ENCODE measurements around the gene EXOC1L. TPM values are rescaled to one million over a fixed set of nuclear protein-coding genes. Genes with fewer than 3 reads are reported as not detected.

Gene EXOC1L
- total and polyA plus RNA-seq, 12 donors = 0.12 TPM; not detected in 11

DNA sequence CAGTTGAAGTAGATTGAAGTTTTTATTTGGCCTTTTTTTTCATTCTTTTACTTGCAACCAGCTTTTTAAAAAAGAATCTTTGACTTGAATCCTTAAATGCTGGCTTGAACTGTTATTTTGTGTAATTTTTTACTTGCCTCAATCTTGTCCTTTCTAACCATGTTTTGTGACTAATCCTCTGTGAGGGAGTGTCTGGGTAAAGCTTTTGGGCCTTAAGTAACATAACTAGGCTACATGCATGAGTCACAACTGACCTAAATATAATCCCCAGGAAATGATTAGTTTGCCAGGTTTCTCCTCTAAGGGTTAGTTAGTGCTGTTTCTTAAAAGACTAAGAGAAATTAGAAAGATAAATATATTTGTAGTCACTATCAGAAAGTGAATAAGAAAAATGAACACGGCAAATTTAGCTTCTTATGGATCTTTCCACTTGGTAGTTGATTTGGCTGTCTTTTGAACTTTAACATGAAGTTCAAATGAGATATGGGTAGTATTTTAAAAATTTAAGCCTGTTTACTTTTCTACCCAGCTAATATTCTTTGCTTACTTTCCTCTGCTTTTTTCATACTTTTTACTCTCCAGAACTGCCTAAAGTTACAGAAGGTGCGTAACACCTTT is 46.8 kb downstream of the EXOC1L start:
- Histone ChIP-seq H3K27me3 (no peaks in the 10 kb centered on the region), H3K27ac (peak overlapping the region in 7 of 10 donors; percentile 36 to 77 (median 66)), H3K4me3 (peak overlapping the region in 1 of 10 donors; percentile 2), H3K9me3 (no peaks in the 10 kb centered on the region), H3K36me3 (peaks cover 0 to 80% (median 31%) of the 10 kb centered on the region in 9 donors), H3K4me1 (peaks cover 0 to 27% (median 20%) of the 10 kb centered on the region in 9 donors)
- WGBS, 2 donors = 47 to 61% methylated on average over 2 of the region's 2 CpGs
- DNase-seq (no peak), ATAC-seq (peak; percentile 79 to 98 (median 96))
- TF ChIP-seq, protein P1, sequence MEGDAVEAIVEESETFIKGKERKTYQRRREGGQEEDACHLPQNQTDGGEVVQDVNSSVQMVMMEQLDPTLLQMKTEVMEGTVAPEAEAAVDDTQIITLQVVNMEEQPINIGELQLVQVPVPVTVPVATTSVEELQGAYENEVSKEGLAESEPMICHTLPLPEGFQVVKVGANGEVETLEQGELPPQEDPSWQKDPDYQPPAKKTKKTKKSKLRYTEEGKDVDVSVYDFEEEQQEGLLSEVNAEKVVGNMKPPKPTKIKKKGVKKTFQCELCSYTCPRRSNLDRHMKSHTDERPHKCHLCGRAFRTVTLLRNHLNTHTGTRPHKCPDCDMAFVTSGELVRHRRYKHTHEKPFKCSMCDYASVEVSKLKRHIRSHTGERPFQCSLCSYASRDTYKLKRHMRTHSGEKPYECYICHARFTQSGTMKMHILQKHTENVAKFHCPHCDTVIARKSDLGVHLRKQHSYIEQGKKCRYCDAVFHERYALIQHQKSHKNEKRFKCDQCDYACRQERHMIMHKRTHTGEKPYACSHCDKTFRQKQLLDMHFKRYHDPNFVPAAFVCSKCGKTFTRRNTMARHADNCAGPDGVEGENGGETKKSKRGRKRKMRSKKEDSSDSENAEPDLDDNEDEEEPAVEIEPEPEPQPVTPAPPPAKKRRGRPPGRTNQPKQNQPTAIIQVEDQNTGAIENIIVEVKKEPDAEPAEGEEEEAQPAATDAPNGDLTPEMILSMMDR (IDR thresholded peaks at IDR 0.05) = no peak
- intact Hi-C loops (cut with DNase I) = loop anchor here in 3 of 10 donors (5.0 to 10.0 kb wide), 4 partner anchors 322 to 522 kb away; partner anchors contain the start of genes CLOCK (in 2 of the 3) and SRD5A3 (in 2 of the 3)

DNA sequence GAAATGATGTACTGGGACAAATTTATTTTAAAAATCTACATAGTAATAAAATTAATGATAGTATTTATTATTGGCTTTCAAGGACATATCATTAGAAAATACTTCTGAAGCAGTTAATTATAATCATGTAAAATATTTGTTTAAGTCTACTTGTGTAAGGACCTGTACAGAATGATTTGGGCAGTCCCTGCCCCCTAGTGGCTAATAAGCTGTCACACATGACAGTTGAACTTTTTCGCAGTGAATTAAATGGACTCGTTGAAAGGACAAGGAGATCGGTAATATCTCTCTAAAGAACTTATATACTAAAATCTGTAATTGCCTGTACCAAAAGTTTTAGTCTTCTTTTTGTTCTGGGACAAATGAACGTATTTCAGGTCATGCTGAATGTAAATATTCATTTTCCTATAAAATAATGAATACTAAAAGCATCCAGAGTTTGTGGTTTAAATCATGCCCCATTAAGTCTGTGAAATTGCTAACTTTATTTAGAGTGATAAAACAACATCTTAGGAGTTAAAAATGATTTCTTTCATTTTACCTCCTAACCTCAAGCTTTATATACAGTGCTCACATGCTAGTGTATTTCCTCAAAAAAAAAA is 47.5 kb downstream of the EXOC1L start:
- TF ChIP-seq, protein P1 (IDR thresholded peaks at IDR 0.05) = peak; percentile 65 to 95 (median 88)
- Histone ChIP-seq H3K27me3 (no peaks in the 10 kb centered on the region), H3K36me3 (peaks cover 0 to 80% (median 35%) of the 10 kb centered on the region in 9 donors), H3K27ac (peak overlapping the region in 6 of 10 donors; percentile 36 to 77 (median 61)), H3K4me1 (peaks cover 0 to 27% (median 20%) of the 10 kb centered on the region in 9 donors), H3K4me3 (no peak overlapping the region), H3K9me3 (no peaks in the 10 kb centered on the region)
- intact Hi-C loops (cut with DNase I) = loop anchor here in 3 of 10 donors (5.0 to 10.0 kb wide), 4 partner anchors 322 to 522 kb away; partner anchors contain the start of genes CLOCK (in 2 of the 3) and SRD5A3 (in 2 of the 3)
- WGBS, 2 donors = 8 to 10% methylated on average over 4 of the region's 4 CpGs
- DNase-seq = peak in 1 of 2 donors; percentile 8
- peak; percentile 64 to 96 (median 90) for ATAC-seq

DNA sequence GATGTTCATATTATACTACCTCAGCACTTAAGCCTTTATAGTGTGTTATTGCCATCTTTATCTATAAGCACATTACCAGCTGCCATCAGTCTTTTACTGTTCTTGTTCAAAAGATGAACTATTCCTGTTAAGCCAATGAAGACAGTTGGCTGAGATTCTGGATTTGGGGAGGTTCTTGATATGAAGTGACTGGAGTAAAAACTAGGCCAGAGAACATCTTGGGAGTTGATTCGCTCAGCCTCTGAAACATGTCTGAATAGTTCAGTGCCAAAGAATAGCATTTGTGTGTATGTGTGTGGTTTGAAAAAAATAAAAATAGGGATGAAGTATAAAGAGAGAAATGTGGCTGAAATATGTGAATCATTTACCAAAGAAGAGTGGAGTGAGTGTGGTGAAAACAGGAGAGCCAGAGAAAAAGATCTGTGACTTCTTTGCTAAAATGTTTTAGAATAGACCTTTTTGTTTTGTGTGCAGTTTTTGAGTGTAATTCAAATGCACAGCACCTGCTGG is 49.0 kb downstream of the EXOC1L start:
- 87 to 94% methylated on average over 1 of the region's 1 CpG for whole genome bisulfite sequencing, 2 donors
- TF ChIP-seq, protein P1 (IDR thresholded peaks at IDR 0.05) = no peak
- DNase-seq = no peak
- Histone ChIP-seq H3K9me3 (no peaks in the 10 kb centered on the region), H3K4me3 (no peak overlapping the region), H3K4me1 (peaks cover 0 to 27% (median 20%) of the 10 kb centered on the region in 9 donors), H3K36me3 (peaks cover 0 to 80% (median 44%) of the 10 kb centered on the region in 9 donors), H3K27ac (no peak overlapping the region), H3K27me3 (no peaks in the 10 kb centered on the region)
- intact Hi-C loops (cut with DNase I) = loop anchor here in 3 of 10 donors (5.0 to 10.0 kb wide), 4 partner anchors 324 to 524 kb away; partner anchors contain the start of genes CLOCK (in 2 of the 3) and SRD5A3 (in 2 of the 3)
- no peak for ATAC-seq

DNA sequence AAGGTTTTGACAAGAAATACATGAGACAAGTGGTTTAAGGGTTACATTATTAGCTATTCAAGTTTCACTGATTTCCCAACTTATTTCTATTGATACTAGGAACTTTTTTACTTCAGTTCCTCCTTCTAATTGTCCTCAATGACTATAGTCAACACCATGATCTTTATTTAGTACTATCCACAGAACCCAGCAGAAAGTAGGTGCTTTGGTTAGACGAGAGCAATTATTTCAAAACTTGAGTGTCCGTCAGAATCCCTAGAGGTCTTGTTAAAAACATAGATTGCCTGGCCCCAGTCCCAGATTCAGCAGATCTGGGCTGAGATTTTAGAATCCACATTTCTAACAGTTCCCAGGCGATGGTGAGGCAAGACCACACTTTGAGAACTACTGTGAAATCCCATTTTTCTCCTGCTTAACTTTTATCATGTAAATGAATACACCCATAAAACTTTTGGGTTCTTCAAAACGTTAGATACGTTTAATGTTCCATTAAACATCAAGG is 51.8 kb downstream of the EXOC1L start:
- Histone ChIP-seq H3K27ac (no peak overlapping the region), H3K4me3 (no peak overlapping the region), H3K27me3 (no peaks in the 10 kb centered on the region), H3K36me3 (peaks cover 0 to 87% (median 47%) of the 10 kb centered on the region in 9 donors), H3K9me3 (no peaks in the 10 kb centered on the region), H3K4me1 (peaks cover 0 to 16% (median 12%) of the 10 kb centered on the region in 9 donors)
- 62 to 76% methylated on average over 5 of the region's 5 CpGs for WGBS, 2 donors
- DNase-seq = no peak
- ATAC-seq = no peak
- TF ChIP-seq, protein P1 (IDR thresholded peaks at IDR 0.05) = no peak
- intact Hi-C loops (cut with DNase I) = no loop called here

Data from heart right ventricle (tissue), 16 donors.